NCI-H446 treated with DMSO at 0.1 percent for 48 hours (cell line): ENCODE measurements around the gene ZMIZ2.
"Not testable (repeated sequence)": the region's sequence is repeated elsewhere in the genome, so short reads cannot be mapped to it uniquely, and the experiment has no call there.

Experiments used
- DNase-seq: peaks from one replicate; lab custom pipeline; 2025; lab: John Stamatoyannopoulos, UW

Gene ZMIZ2

DNA sequence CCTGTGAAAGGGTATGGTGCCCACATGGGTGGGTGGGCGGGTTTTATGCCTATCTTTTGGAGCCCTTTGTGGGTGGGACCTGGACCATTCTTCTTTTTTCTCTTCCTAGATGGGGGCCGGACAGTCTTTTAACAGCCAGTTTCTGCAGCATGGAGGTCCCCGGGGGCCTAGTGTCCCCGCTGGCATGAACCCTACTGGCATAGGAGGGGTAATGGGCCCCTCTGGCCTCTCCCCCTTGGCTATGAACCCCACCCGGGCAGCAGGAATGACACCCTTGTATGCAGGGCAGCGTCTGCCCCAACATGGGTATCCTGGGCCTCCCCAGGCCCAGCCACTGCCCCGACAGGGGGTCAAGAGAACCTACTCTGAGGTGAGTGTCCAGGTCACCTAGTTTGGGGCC lies 9.1 kb downstream of the ZMIZ2 start:
- DNase-seq, result no peak

DNA sequence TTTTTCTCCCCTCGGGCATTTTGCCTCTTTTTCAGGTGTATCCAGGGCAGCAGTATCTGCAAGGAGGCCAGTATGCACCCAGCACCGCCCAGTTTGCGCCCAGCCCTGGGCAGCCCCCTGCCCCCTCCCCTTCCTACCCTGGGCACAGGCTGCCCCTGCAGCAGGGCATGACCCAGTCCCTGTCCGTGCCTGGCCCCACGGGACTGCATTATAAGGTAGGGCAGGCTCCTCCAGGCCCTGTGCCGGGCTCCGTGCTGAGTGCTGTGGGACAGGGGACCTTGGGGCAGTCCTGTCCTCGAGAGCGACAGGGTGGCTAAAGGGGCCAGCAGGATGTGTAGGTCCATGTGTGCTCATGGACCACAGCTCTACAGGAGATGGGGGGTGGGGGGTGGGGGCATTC lies 10.6 kb downstream of the ZMIZ2 start:
- no peak for DNase-seq

DNA sequence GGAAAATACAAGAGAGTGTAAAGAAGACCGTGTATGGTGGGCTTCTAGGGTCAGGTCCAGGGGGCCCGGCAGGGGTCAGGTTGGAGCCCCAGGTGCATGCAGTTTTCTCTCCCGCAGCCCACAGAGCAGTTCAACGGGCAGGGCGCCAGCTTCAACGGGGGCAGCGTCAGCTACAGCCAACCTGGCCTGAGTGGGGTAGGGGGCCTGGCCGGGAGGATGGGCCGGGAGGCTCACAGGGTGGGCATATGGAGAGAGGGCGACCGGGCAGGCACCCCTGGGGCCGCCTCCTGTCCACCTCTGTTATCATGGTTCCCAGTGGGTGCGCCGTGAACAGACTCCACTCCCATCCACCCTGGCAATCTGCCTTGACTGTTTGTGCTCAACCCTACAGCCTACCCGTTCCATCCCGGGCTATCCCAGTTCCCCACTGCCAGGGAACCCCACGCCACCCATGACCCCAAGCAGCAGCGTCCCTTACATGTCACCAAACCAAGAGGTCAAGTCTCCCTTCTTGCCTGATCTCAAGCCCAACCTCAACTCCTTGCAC lies 11.5 kb downstream of the ZMIZ2 start:
- DNase-seq, result no peak

DNA sequence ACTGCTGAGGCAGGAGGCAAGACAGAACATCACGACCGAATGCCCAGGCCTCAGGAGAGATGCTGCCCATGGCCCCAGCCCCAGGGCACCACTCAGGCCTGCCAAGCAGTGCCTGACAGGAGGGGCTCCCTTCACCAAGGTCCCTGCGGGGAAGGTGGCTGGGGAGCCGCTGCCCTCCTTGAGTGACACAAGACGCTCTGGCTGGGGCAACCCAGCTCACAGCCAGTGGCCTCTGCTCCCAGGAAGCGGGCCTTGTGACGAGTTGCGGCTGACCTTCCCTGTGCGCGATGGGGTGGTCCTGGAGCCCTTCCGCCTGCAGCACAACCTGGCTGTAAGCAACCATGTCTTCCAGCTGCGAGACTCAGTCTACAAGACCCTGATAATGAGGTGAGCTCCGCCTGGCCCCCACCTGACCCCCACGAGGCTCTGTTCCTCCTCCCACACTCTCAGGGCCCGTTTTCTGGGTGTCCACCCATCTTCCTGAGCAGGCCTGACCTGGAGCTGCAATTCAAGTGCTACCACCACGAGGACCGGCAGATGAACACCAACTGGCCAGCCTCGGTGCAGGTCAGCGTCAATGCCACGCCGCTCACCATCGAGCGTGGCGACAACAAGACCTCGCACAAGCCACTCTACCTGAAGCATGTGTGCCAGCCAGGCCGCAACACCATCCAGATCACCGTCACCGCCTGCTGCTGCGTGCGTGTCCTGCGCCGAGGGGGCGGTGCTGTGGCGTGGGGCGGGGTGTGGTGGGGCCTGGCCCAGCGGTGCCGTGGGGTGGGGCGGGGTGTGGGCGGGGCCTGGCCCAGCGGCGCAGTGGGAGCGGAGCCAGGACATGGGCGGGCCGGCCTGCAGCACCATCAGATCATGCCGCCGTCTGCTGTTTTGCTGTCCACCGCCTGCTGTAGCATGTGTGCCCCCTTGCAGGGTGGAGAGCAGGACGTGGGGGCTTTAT lies 12.8 kb downstream of the ZMIZ2 start:
- DNase-seq, result no peak

DNA sequence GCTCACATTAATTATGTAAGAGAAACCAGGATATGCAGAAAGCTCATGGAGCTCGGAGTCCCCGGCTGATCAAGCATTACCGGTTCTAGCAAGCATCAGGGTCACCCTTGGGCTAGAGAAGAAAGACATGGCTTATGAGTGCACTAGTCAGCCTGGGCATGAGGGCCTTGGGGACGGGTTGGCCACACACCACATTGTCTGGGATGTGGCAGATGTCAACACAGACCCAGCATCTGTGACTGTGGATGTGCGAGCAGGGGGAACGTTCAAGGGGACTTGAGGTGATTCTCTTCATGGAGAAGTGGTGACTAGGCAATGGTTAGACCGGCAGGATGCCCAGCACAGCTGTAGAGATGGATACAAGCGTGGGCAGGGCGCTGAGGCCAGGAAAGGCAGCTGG lies 13.7 kb downstream of the ZMIZ2 start:
- DNase-seq, result no peak

DNA sequence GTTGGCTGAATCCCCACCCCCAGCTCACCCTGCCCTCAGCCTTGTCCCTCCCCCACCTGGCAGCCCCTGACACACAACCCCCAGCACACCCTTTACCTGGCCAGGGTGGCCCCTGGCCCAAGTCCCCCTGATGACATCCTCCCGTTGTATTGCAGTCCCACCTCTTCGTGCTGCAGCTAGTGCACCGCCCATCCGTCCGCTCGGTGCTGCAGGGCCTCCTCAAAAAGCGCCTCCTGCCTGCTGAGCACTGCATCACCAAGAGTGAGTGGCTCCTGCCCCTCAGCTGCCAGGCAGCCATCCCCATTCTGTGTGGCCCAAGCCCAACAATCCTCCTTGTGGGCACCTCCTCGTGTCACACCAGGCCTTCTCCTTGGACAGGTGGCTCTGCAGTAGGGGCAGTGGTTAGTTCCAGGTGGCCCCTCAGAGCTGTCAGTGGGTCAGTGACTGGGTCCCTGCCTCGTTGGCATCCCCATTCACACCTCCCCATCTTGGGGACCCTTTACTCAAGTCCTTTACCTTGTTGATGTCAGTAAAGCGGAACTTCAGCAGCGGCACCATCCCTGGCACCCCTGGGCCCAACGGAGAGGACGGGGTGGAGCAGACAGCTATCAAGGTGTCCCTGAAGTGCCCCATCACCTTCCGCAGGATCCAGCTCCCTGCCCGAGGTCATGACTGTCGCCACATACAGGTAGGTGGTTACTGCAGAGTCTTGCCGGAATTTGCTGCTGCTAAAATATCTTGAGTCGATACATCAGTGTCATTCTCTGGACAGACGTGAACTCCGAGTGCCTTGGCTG lies 14.3 kb downstream of the ZMIZ2 start:
- DNase-seq, result no peak

DNA sequence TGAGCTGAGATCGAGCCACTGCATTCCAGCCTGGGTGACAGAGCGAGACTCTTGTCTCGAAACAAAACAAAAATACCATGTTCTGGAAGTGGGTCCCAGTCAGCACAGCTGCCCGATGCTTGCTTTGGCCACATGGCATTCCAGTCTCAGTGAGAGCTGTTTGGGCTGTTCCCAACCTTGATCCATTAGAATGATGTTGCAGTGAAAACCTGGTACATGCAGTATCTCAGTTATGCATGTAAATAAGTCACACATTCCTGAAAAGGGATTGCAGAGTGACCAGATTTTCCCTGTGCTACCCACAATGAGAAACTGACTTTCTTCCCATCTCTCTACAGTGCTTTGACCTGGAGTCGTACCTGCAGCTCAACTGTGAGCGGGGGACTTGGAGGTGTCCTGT lies 15.4 kb downstream of the ZMIZ2 start:
- DNase-seq, result no peak

DNA sequence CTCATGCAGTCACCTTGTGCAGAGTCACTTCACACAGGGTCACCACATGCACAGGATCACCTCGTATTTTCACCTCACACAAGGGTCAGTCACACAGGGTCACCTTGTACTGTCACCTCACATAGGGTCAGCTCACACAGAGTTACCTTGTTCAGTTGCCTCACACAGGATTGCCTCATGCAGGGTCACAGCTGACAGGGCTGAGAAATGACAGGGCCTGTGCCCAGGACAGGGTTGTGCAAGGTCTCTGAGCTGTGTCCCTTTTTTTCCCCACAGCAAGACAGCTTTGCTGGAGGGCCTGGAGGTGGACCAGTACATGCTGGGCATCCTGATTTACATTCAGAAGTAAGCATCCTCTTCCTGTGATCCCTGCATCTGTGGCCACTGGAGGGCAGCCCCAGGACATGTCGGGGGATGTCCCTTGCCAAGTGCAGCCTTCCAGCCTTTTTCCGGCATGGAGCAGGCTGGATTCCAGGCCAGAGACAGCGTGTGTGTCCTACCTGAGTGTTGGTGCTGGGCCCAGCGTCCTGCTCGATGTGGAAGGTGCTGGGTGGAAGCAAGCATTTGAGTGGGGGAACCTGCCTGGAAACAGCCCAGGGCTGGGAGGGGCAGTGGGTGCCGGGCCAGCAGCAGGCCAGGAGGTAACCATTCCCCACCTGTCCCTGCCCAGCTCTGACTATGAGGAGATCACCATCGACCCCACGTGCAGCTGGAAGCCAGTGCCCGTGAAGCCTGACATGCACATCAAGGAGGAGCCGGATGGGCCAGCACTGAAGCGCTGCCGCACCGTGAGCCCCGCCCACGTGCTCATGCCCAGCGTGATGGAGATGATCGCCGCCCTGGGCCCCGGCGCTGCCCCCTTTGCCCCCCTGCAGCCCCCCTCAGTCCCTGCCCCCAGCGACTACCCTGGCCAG lies 16.3 kb downstream of the ZMIZ2 start:
- DNase-seq, result no peak

DNA sequence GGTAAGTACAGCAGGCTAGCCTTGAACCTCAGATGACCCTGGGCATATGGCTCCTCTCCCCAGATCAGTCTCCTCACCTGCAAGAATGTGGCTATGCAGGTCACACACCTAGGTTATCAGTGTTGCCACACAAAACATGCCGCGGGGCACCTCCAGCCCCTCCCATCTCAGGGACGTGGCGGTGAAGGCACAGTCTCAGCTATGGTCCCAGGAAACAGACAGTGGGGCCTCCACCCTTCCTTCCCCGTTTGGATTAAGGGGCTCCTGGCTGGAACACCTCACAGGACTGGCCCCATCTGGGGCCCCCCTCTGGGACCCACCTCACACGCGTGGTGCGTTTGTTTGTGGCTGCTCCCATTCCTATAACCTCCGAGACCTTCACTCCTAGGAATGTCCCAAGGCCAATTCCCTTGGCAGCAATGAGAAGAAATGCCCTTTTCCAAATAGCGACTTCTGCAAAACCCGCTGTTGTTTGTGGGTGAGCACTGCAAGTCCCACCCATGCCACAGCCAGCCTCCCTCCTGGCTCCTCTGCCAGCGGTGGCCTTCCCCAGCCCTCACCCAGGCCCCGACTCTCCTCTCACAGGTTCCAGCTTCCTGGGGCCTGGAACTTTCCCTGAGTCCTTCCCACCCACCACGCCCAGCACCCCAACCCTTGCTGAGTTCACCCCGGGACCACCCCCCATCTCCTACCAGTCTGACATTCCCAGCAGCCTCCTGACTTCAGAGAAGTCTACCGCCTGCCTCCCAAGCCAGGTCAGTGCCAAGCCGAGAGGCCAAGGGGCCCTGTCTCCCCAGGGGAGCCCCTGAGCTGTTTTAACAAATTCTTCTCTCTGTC lies 17.1 kb downstream of the ZMIZ2 start:
- no peak for DNase-seq

DNA sequence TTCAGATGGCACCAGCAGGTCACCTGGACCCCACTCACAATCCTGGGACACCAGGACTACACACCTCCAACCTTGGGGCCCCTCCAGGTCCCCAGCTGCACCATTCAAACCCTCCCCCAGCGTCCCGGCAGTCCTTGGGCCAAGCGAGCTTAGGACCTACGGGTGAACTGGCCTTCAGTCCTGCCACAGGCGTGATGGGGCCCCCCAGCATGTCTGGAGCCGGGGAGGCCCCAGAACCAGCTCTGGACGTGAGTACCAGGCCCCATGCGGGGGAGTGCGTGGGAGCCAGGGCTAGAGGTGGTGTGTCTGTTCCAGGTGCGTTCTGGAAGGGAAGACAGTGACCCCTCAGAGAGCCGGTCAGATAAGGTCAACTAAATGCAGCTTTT lies 17.8 kb downstream of the ZMIZ2 start:
- no peak for DNase-seq

DNA sequence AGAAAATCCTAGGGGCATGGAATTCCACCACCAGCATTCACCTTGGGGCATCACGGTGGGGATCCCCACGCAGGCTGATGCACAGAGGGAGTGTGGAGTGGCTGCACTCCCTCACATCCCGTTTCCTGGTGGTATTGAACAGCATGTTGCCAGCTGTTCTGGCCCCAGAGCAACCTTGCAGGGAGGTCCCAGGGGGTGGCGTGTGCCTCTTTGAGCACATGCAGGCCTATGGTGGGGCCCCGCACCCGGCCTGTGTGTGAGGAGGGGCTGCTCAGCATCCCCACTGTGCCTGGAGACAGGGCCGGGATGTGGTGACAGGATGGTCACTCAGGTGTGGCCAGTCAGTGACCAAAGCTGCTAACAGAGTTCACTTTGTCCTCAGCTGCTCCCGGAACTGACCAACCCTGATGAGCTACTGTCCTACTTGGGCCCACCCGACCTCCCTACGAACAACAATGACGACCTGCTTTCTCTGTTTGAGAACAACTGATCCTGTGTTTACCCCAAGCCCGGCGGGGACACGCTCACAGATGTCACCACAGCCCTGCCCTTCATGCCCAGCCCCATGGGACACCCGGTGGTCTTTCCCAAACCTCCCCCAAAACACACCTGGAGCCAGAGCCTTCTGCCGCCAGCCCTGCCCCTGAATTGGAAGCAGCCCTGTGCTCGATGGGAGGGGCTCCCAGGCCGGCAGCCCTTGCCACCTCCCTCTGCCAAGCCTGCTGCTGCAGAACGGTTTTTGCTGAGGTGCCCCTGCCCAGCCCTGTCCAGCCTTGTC lies 18.7 kb downstream of the ZMIZ2 start:
- no peak for DNase-seq

DNA sequence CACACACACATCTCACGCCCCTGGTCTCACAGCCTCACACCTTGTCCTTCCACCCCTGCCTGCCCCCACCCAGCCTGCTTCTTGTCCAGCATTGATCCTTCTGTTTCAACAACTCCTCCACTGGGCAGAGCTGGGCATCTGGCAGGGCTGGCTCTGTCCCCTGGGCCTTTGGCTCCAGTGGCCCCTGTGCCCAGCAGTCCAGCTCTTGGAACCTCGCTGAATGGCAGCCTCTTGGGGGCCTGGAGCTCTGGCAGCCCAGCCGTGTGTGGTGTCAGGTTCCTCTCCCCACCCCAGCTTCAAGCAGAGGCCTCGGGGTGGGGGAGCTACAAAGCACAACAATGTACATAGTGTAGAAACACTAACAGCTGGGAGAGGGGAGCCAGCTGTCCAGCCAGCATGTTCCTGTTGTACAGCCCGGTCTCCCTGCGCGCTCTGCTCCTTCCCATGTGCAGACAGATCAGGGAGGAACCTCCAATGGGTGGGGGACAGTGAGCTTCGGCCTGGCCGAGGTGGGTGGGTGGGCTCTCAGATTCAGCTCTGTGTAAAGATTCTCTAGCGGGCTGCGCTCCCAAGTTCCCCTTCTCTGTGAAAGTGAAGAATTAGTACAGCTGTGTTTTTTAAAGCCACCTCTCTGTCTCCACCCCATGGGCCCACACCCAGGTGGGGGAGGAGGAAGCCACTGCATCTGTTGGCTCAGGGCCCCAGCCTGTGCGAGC lies 19.4 kb downstream of the ZMIZ2 start:
- no peak for DNase-seq

DNA sequence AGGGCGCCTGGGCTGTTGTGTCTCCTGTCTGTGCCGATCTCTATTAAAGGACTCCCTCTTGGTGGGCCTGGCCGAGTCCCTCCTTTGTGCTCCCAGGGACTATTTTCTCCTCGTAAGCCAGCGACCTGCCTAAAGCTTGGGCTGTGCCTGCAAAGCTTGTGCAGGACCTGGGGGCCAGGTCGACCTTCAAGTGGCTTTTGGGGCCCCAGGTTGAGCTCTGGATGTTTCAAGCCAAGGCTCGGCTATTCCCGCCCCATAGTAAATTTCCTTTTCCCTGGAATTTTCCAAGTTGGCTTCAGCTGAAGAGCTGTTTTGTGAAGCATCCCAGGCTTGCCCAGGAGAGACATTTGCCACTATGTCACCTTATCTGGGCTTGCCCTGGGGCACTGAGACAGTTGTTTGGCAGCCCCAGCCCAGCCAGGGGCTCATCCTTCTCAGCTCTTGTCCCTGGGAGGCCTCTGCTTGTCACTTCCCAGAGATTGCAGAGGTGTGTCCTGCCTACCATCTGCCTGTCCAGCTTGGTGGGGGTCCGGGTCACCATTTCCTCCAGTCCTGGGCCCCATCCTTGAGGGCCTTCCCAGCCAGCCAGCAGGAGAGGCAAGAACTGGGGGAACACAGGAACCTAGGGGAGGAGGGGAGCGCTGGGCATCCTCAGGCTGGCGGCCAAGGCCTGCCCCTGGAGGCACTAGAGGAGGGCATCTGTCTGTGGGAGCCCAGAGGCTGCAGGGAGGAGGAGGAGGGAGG lies 20.2 kb downstream of the ZMIZ2 start:
- DNase-seq, result no peak

DNA sequence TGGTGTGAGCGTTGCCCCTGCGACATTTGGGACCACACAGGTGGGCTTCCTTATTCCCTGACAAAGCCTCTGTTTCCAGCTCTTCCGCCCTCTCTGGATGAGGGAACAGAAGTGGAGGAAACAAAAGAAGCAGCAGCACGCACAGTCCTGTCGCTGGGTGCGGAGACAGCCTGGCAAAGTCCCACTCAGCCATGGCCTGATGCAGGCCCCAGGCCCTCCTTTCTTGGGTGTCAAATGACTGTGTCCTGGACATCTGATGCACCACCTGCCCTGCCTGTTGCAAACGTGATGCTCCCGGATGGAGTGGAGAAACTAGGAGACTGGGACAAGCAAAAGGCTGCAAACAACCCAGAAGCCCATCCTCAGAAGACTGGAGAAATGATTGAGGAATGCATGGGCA lies 20.7 kb downstream of the ZMIZ2 start:
- DNase-seq, result no peak

DNA sequence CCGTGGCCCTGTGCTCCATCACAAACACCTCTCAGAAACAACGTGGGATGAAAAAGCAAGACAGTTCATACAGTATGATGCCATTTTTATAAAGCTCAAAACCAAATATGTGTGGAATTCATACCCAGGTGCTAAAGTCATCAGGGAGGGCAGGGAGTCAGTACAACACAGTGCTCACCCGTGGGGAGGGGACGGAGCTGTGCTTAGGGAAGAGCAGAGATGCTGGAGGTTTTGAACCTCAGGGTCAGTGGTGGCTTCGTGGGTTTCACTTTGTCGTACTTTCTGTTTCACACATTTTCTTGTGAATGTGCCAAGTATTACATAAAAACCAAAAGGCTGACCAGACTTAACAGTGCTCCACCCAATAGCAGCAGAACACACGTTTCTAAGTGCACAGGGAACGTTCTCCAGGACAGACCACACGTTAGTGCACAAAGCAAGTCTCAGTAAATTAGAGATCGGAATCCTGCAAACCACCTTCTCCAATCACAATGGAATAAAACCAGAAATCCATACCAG lies 21.2 kb downstream of the ZMIZ2 start:
- DNase-seq, result no peak

DNA sequence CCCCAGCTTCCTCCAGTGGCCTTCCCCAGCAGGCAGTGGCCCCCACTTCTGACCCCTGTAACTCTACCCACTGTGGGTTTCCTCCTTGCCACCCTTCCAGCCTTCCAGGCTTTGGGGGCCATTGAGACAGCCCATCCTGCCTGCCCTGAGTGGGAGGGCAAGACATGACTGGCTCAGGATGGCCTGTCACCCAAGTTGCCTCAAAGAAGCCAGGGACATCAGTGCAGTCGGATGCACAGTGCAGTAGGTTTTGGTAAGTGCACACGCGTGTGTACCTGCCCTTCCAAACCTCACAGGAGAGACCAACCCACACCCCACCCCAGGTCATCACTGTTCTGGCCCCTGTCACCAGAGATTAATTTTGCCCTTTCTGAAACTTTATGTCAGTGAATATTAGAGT lies 22.7 kb downstream of the ZMIZ2 start:
- DNase-seq, result no peak

DNA sequence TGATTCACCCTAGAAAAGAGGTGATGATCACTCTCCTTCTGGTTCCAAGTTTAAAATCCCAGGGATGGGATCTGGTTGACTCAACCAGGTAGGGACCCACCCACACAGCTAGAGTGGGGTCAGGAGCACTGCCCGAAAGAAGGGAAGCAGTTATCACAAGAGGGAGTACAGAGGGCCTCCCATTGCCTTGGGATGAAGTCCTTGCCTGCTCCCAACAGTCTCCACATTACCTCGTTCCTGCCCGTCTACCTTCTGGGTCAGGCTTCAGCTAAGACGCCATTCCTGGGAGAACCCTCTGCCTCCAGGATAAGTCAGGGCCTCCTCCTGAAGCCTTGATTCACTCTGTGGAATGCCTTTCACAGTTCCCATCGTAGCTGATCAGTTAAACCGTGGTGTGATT lies 23.8 kb downstream of the ZMIZ2 start:
- DNase-seq, result no peak

DNA sequence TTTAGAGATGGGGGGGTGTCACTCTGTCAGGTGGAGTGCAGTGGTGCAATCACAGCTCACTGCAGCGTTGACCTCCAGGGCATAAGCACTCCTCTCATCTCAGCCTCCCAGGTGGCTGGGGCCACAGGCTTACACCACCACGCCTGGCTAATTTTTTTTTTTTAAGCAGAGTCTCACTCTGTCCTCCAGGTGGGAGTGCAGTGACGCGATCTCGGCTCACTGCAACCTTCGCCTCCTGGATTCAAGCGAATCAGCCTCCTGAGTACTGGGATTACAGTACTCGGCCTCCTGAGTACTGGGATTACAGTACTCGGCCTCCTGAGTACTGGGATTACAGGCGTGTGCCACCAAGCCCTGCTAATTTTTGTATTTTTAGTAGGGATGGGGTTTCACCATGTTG lies 24.2 kb downstream of the ZMIZ2 start:
- DNase-seq, result no peak

DNA sequence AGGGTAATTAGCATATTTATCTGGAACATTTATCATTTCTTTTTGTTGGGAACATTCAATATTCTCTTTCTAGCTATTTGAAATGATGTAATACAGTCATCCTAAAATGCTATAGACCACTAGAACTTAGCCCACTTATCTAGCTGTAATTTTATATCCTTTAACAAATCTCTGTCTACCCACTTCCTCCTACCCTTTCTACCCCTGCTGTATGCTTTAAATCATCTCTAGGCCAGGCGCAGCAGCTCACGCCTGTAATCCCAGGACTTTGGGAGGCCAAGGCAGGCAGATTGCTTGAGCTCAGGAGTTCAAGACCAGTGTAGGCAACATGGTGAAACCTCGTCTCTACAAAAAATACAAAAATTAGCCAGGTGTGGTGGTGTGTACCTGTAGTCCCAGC lies 25.8 kb downstream of the ZMIZ2 start:
- DNase-seq, result not testable (repeated sequence)
